ENCODE results near the gene RNF223.

RNF223 gene

DNA sequence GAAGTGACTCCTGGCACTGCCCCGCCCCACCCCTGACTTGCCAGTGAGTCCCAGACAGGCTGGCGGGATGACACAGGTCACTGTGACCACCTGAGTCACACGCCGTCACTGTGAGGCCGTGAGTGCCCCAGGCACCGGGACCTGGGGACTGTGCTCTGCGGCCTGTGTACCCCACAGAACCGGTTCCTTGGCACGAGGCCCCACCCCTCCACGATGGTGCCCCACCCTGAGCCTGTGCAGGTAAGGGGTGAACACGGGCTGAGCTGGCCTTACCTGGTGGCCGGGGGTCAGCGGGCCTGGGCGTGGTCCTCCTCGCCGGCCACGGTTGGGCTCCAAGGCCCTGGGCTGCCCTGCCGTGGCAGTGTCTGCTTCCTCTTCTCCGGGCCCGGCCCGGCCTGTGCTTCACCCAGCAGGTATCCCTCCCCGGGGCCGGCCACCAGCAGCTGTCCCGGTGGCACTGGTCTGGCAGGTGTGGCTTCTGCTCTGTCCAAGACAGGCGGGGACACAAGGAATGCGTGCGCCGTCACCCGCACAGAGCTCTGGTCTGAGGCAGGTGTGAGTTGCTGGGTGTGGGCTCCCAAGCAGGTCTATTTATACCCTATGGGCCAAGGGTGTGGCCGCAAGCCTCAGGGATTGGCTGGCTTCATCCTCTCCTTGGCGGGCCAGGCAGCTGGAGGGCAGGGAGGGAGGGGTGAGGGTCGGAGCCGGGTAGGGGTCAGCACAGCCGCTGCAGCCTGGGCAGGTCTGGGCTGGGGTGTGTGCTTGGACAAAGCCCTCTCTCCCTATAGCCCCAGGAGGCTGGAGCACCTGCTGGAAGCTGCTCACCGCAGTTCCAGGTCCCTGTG lies at the start of gene RNF223:
Gene RNF223 (minus strand): TSS at position 564 of the 845 bp plus-strand sequence. CDS start 1,740 bp downstream, outside the sequence.
- no peak for DNase-seq

DNA sequence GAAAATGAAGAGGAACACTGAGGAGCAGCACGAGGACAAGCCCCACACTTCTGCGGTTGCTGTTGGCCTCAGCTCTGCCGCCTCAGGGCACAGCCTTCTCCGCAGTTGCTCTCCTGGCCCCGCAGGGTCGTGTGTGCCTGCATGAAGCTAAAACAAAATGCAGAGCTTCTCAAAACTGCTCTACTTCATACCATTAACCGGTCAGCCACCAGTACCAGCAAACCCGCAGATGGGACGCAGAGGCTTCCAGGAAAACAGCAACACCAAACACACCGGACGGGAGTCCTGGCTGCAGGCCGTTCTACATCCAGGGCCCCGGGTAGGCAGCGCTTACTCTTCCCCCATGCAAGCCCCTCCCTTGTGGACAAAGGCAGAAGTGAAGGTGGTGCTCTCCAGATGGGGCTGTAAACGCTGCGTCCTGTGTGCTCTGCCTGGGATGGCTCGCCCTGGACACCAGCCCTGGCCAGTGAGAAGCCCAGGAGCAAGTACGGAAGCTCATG lies 48.9 kb upstream of the RNF223 start:
- no peak for DNase-seq

DNA sequence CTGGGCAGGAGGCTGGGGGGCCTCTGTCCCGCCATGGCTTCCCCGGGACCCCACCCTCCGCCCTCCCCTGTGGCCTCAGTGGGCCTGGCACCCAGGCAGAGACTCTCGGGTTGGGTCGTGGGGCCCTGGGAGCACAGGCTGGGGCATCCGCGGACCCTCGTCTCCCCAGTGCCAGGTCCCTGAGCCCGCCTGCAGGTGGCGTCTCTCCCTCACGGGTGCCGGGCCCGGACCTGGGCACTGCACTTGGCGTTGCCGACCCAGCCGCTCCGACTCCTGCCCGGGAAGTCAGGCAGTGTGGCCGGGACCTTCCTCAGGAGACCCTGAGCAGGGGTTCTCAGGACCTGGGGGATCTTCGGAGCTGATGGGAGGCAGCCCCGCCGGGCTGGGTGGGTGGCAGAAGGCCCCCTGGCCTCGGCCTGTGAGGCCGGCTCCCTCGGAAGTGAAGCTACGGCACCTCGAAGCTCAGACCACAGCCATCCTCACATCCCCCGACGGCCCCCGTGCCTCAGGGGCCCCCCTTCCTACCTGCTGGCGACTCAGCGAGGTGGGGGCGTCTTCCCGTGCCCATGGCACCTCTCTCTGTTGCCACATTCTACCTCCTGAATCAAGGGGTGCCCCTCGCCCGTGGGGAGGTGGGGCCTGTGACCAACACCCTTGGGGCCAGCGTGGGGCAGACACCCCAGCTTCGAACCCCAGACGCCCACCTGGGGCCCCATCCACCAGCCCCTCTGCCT lies 48.1 kb upstream of the RNF223 start:
- DNase-seq, result peak; percentile 87

DNA sequence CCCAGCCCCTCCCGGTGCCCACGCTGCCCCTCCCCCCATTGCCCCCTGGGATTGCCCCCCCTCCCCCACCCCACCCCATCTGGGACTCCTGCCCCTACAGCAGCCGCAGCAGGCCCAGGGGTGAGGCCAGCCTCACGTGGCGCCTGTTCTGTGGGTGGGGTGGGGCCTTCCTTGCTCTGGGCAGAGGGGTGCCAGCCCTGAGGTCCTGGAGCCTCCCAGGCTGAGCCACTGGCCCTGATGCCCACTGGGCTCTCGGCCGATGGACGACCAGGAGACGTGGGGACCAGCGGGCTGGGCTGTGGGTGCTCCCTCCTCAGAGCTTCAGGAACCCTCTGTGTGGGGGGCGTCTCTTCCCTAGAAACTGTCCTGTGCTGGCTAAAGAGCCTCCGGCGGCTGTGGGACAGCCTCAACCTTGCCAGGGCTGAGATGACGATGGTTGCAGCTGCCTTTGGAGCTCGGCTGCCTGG lies 47.5 kb upstream of the RNF223 start:
- no peak for DNase-seq

DNA sequence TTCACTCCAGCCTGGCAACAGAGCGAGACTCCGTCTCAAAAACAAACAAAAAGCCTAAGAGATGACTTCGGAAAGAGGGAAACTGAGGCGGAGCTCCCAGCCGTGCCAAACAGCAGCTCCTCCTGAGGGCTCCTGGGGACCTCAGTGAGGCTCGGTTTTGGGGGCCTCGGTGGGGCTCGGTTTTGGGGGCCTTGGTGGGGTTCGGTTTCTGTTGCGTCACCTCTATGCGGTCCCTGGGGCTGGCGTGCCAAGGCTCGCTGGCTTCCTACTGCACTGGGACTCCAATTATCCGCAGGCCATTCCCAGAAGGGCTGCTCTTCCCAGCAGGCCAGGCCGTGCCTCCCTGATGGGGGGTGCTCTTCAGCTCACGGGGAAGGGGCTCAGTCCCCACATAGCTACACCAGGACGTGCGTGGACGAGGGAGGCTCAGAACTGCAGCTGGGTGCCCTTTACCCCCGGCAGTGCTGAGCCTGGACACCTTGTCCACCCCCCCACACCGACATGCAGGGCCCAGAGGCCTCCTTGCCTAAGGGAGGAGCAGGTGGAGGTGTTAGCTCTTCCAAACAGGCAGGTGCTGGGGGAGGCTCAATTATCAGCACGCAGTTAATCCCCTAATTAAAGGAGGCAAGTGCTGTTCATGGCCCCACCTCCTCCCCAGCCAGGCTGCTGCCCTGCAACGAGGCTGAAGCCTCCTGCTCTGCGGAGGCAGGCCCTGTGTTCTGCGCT lies 46.9 kb upstream of the RNF223 start:
- DNase-seq, result no peak

DNA sequence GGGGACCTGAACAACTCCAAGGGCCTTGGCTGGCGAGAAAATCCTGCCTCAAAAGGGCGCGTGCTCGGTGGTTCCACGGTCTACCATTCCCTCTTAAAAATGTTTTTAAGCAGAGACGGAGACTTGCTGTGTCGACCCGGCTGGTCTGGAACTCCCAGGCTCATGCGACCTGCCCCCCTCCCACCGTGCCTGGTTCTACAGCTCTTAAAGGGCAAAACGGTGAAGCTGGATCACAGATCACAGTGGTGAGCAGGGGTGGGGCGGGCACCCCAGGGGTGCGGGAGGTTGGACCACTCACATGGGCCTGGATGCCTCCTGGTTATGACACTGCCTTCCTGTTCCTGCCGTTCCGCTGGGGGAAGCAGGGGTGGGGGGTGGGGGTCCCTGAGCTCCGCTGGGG lies 46.0 kb upstream of the RNF223 start:
- DNase-seq, result no peak

DNA sequence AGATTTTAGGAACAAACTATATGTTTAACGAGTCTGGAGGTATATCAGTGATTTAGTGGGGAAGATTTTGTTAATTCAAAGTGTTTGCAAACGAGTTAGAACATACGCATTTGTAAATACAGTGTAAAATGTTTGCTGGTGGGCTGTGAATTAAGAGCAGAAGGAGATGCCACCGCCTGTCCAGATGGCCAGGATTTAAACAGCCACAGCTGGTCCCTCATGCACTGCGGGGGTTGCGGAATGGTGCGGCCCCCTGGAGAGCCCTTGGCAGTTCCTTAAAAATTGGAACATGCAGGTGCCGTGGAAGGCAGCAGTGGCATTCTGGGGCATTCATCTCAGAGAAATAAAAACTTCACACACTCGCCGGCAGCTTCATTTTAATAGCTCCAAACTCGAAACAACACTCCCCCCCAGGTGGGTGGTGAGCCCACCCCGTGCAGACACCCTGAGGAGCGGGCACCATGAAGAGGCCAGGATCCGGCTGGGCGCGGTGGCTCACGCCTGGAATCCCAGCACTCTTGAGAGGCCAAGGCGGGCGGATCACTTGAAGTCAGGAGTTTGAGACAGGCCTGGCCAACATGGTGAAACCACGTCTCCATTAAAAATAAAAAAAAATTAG lies 45.3 kb upstream of the RNF223 start:
- no peak for DNase-seq

DNA sequence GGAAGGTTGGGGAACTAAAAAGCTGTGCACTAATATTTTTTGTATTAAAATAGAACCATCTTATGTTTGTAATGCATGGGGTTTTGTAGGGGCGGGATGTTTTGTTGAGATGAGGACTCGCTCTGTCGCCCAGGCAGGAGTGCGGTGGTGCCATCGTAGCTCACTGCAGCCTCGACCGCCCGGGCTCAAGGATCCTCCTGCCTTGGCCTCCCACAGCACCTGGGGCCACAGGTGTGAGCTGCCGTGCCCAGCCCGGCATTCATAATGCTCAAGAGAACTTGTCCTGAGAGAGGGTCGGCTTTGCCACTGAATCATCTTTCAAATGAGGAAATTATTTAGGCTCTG lies 44.7 kb upstream of the RNF223 start:
- no peak for DNase-seq

DNA sequence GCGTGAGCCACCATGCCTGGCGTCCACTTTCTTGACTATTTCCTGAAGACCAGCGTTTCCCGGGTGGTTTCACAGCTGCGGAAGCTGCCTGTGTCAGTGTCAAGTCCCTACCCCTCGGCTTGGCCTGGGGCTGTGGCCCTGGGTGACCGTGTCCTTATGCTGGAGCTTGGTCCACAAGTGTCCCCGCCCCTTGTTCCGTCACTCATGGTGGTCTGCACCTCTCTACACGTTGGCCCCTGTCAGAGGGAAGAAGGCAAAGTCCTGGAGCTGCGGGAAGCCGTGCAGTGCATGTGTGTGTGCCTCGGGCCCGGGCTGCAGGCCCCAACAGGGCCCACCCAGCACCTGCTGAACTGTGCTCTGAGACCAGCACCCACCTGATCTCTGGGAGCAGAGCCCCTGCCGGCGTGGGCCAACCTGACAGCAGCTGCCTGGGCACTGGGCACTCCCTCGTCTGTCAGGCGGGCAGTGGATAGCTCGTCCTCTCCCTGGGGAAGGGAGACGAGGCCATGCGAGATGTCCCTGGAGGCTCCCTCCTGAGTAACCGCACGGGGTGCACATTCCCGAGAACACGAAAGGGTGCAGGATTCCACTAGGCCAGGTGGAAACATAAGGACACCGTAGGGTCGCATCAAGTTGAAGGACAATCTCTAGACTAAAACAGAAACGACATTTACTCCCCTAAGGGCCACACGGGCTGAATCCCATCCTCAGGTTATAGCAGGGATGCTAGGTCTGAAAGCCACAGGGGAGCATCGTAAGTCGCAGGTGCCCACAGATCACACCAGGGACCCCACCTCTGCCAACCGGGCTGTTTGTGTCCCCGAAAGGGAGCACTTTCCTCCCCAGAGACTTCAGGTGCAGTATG lies 44.1 kb upstream of the RNF223 start:
- DNase-seq, result no peak

DNA sequence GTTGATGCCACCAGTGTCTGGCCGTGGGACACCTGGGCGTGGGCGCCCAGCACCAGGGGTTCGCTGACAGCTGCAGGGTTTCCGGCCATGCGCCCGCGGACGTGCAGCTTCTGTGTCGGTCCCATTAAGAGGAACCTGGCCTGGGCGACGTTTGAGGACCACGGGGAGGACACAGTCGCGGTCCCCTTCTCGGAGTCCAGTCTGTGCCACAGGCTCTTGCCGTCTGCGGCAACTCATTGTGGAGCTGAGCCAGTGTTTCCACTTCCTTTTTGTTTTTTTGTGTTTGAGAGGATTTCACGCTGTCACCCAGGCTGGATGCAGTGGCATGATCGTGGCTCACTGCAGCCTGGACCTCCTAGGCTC lies 43.3 kb upstream of the RNF223 start:
- DNase-seq, result no peak

DNA sequence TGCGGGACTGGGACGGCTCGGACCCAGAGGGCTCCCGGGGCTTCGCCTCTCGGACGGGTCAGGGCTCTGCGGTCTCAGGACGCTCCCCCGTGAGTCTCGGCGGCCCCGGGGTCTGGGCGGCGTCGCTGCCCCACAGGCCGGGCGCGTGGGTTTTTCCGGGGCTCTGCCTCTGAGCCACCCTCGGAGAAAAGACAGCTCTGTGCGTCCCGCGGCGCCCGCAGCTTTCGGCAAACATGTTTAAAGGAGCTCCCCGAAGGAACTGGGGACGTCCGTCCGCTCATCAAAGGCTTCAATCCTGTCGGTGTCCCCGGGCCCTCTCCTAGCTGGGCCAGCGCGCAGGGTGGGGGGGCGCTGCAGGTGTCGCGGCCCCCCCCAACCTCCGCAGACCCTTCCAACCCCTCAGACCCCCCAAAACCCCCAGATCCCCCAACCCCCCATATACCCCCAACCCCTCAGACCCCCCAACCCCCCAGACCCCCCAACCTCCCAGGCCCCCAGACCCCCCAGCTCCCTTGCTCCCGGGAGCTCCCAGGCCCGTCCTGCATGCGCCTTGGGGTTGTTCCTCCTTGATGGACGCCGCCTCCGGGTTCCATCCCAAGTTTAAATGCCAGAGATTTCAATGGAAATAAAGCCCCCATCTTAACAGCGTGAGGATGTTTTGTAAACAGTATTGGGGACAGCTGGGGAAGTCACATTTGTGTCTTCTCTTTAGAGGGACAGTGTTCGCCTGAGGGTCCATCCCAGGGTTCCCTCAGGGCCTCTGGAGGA lies 42.8 kb upstream of the RNF223 start:
- peak; percentile 43 to 49 for DNase-seq

DNA sequence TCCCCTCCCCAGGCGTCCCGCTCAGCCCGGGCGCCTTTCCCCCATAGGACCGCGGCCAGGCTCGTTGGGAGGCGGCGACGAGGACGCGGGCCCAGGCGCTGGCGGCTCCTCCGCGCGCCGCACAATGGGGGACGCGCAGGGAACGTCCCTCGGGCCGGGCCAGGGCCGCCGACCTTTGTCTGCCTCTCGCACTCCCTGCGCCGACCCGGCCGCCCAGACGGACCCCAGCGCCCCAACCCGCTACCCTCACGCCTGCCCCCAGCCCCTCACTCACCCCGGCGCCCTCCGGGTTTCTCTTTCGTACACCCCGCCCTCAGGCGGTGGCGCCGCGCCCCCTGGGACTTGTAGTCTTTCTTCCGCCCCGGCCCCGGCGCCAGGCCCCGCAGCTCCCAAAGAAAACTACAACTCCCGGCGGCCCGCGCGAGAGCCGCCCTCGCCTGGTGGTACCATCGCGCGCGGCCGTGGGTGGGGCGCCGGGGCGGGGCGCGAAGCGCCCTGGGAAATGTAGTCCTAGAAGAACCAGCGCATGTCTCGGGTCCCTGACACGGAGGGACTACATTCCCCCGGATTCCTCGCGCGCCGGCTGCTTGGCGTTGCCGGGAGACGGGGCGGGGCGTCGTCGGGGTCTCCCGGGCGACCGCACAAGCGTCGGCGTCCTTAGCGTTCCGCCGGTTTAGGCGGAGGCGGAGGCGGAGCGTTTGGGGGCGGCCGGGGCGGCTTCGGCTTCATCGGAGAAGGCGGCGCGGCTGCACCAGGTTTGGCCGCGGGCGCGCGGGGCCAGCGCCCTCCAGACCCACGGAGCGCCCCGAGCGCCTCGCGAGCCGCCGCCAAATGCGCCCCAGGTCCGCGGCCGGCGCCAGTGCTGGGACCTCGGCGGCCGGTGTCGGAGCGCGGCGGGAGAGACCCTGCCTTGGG lies 41.9 kb upstream of the RNF223 start, which contains the start of gene C1orf159:
Gene C1orf159 (minus strand): TSS at position 304 of the 915 bp plus-strand sequence. CDS start 24,546 bp downstream, outside the sequence.
- peak; percentile 98 to 99 for DNase-seq

DNA sequence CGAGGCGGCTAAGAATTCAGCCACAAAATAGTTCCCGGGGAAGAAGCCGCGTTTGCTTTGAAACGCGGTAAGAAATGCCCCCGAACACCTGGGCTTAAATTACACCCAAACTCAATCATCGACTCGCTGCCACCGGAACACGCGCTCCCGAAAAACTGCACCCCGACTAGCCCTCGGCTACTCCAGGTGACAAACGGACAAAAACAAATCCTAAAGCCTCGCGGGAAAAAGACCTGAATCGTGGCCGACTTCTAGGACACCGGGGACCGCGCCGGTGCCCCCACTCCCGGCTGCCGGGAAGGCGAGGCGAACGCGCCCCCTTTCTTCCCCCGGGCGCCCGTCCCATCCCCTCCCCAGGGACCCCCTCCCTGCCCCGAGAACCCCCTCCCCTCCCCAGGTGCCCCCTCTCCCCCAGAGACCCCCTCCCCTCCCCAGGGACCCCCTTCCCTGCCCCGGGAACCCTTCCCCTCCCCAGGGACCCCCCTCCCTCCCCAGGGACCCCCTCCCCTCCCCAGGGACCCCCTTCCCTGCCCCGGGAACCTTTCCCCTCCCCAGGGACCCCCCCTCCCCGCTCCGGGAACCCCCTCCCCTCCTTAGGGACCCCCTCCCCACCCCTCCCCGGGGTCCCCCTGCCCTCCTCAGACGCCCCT lies 41.2 kb upstream of the RNF223 start:
- DNase-seq, result no peak

DNA sequence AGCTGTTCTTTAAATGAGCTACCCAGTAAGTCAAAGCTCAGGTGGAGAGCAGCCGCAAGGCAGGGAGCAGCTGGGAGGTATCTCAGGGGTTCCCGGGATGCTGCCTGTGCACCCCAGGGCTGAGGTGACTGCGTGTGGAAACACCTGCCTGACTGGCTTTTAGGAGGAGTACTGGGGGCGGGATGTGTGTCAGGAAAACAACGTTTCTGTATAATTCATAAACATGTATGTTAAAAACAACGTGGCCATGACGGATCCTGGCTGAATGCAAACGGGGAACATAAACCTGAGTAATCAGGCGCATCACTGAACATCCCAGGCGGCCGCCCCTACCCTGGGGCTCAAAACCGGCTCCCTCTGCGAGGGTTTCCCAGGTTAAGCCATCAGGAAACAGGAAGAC lies 40.3 kb upstream of the RNF223 start:
- DNase-seq, result no peak

DNA sequence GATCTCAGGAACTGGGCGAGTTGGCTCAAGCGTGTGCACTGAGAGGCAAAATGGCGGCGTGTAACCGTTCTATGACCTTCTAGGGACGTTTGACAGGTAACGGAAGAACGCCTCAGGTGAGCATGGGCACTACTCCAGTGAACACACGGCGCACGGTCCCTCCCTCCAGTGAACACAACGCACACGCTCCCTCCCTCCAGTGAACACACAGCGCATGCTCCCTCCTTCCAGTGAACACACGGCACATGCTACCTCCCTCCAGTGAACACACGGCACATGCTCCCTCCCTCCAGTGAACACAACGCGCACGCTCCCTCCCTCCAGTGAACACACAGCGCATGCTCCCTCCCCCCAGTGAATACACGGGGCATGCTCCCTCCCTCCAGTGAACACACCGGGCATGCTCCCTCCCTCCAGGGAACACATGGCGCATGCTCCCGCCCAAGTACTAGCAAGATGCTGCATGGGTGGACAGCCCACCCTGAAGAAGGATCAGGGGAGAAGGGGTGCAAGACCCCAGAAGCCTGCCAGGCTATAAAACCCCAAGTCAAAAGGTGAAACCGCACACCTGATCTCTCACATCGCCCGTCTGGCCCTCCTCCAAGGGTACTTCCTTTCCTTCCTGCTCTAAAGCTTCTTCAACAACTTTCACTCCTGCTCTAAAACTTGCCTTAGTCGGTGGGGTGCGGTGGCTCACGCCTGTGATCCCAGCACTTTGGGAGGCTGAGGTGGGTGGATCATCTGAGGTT lies 38.3 kb upstream of the RNF223 start:
- no peak for DNase-seq

DNA sequence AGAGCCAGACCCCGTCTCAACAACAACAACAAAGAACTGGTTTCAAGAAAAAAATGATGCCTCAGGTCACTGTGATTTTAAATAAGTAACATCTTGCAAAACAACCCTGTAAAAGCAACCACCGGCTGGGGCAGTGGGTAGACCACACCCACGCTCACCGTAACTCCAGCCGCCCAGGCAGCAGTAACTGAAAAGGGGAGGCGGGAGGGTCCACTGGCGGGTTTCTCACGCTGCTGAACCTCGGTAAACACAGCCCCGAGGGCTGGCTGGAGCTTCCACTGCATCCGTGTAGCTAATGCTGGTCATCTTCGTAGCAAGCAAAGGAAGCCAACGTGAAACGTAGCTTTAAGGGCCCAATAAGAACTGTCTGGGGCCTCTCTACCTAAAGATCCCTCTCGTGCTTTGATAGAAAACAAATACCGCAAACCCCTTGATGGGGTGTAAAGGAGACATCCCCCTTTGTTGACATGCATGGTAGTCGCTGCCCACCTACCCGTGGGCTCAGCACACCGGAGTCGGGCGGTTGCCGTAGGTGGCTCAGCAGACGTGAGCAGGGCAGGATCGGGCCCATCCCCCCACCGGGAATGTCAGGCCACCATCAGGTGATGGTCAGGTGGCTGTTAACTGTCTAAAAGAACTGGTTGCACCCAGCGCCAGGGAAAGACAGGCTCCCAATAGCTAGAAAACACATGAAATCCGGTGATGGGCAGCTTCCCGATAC lies 37.6 kb upstream of the RNF223 start:
- DNase-seq, result no peak

DNA sequence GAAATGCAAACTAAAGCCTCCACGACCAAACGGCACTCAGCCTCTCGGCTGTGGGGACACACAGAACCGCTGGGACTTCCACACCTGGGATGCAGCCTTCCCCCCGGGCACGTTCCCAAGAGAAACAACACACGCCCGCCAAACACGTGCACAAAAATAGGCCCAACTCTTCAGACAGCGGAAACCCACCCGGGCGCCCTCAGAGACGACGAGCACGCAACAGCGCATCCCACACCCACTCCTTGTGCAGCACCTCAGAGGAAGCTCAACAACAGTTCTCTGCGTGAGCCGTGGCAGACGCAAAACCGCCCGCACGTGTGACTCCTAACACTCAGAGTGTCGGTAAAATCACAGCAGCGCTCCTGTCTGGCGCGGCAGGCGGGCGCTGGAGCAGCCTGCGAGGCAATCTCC lies 36.5 kb upstream of the RNF223 start:
- DNase-seq, result no peak

DNA sequence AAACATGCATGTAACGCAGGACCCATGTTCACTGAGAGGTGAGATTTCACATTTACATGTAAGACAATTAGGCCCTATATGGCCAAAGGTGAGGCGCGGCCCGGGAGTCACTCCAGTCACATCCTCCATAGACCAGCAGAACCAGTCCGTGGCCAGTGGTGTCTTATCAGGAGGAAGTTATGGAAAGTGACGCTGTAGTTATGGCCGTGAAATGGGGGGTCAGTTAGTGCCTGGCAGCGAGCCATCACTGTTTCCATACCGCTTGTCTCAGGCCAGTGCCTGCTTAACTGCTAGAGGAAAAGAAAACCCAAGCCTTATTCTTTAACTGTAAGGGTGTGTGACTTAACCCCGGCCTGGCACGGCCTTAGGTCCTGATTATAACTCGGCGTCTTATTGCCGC lies 35.6 kb upstream of the RNF223 start:
- DNase-seq, result no peak
